Esophagus squamous epithelium (tissue), 5 donors: Measurements from ENCODE around the gene SYCP2. TPM values are rescaled to one million over a fixed set of nuclear protein-coding genes. Genes with fewer than 3 reads are reported as not detected.

ENCODE experiments used
- DNase-seq: peaks from one replicate; lab custom pipeline; 2025; lab: John Stamatoyannopoulos, UW
- H3K27ac ChIP-seq, 4 donors: fragments of 200-600 bp; sonication (generic); one replicate each; pipeline ENCODE4 v1.5.1; 2016 to 2019; ENCODE audit warnings: mild to moderate bottlenecking in 1 of 4
- H3K27me3 ChIP-seq, 4 donors: fragments of 200-600 bp; sonication (generic); 1 replicate in 3 of 4; 2 replicates in 1 of 4; pipeline versions ENCODE4 v1.5.1 to v1.6.0; 2017 to 2021; ENCODE audit warnings: antibody characterized with exemption in 1 of 4
- H3K36me3 ChIP-seq, 3 donors: fragments of 200-600 bp; sonication (generic); one replicate each; pipeline ENCODE4 v1.5.1; 2016 to 2019
- H3K4me1 ChIP-seq, 3 donors: fragments of 200-600 bp; sonication (generic); one replicate each; pipeline ENCODE4 v1.5.1; 2017 to 2019
- H3K4me3 ChIP-seq, 4 donors: fragments of 200-600 bp; sonication (generic); 1 replicate in 3 of 4; 2 replicates in 1 of 4; pipeline ENCODE4 v1.5.1; 2016 to 2019; ENCODE audit warnings: mild to moderate bottlenecking in 2 of 4, moderate library complexity in 1 of 4
- H3K9me3 ChIP-seq, 3 donors: fragments of 200-600 bp; sonication (generic); one replicate each; pipeline ENCODE4 v1.5.1; 2016 to 2019
- POLR2A ChIP-seq, 4 donors: fragments of 450-650 bp; IDR thresholded peaks; one replicate each; pipeline ENCODE4 v1.6.1; 2017; ENCODE audit warnings: antibody characterized with exemption in 4 of 4, mild to moderate bottlenecking in 4 of 4, moderate library complexity in 3 of 4
- WGBS, 2 donors: methylation state at CpG; one replicate each; pipeline ENCODE4 v1.1.5; 2018; 5-methylcytosine and 5-hydroxymethylcytosine counted together
- intact Hi-C: fragments of 100-400 bp; cut with DNase I; formaldehyde crosslinking; loops from one replicate; pipeline ENCODE4 v1.15.0; 2022
- total RNA-seq, 4 donors: library from RNA; depleted of rRNA; stranded (reverse); fragments of >200 nt; gene quantifications; one replicate each; pipeline ENCODE4 v1.1.0, GENCODE V29; 2016
- TF ChIP-seq, protein P1 (sequence below), 6 experiments: fragments of 450-650 bp in 4 of 6; fragments of 200-600 bp in 2 of 6; sonication (generic) in 2 of 6; IDR thresholded peaks; one replicate each; pipeline ENCODE4 v1.5.1; 2016 to 2019; ENCODE audit warnings: antibody characterized with exemption in 6 of 6, mild to moderate bottlenecking in 4 of 6, moderate library complexity in 4 of 6
- donor health status: DM: yes; HTN: yes; CAD: no.

The SYCP2 gene
- total RNA-seq, 4 donors from 2014 or later: 0.92 to 4.5 (median 1.8) TPM

DNA sequence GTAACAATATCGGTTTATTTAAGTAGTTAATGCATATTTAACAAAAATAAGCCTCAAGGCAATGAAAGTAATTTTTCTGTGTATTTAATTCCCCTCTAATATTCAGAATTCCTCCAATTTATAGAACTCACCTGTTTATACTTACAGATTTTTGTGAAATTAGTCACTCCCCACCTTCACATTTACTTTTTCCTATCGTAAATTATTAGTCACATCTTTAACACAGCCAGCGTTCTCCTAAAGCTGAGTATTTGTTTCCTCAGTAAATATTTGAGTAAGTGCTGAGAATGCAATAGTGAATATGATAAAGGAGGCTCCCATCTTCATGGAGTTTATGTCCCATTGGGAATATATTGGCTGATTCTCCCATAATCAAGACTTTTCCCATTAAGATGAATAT is 88.0 kb downstream of the SYCP2 start:
- Histone ChIP-seq H3K27me3 (no peaks in the 10 kb centered on the region), H3K4me3 (no peak overlapping the region), H3K36me3 (no peaks in the 10 kb centered on the region), H3K4me1 (no peaks in the 10 kb centered on the region), H3K9me3 (no peaks in the 10 kb centered on the region), H3K27ac (no peak overlapping the region)
- no peak for DNase-seq
- 49 to 85% methylated on average over 3 of the region's 3 CpGs for WGBS, 2 donors
- intact Hi-C loops: no loop called here
- TF ChIP-seq, protein P1, sequence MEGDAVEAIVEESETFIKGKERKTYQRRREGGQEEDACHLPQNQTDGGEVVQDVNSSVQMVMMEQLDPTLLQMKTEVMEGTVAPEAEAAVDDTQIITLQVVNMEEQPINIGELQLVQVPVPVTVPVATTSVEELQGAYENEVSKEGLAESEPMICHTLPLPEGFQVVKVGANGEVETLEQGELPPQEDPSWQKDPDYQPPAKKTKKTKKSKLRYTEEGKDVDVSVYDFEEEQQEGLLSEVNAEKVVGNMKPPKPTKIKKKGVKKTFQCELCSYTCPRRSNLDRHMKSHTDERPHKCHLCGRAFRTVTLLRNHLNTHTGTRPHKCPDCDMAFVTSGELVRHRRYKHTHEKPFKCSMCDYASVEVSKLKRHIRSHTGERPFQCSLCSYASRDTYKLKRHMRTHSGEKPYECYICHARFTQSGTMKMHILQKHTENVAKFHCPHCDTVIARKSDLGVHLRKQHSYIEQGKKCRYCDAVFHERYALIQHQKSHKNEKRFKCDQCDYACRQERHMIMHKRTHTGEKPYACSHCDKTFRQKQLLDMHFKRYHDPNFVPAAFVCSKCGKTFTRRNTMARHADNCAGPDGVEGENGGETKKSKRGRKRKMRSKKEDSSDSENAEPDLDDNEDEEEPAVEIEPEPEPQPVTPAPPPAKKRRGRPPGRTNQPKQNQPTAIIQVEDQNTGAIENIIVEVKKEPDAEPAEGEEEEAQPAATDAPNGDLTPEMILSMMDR (IDR thresholded peaks at IDR 0.05): no peak
- no peak for TF ChIP-seq POLR2A (IDR thresholded peaks at IDR 0.05)

GRCh38 chr20:59839400-59839799 is 94.0 kb downstream of the SYCP2 start:
- Histone ChIP-seq H3K4me1 (peaks cover 0 to 22% (median 5%) of the 10 kb centered on the region in 3 donors), H3K4me3 (no peak overlapping the region), H3K27me3 (no peaks in the 10 kb centered on the region), H3K27ac (no peak overlapping the region), H3K9me3 (no peaks in the 10 kb centered on the region), H3K36me3 (no peaks in the 10 kb centered on the region)
- intact Hi-C loops: no loop called here
- 70 to 91% methylated on average over 5 of the region's 5 CpGs for WGBS, 2 donors
- TF ChIP-seq POLR2A (IDR thresholded peaks at IDR 0.05): no peak
- TF ChIP-seq, protein P1 (IDR thresholded peaks at IDR 0.05): no peak
- DNase-seq: no peak

DNA sequence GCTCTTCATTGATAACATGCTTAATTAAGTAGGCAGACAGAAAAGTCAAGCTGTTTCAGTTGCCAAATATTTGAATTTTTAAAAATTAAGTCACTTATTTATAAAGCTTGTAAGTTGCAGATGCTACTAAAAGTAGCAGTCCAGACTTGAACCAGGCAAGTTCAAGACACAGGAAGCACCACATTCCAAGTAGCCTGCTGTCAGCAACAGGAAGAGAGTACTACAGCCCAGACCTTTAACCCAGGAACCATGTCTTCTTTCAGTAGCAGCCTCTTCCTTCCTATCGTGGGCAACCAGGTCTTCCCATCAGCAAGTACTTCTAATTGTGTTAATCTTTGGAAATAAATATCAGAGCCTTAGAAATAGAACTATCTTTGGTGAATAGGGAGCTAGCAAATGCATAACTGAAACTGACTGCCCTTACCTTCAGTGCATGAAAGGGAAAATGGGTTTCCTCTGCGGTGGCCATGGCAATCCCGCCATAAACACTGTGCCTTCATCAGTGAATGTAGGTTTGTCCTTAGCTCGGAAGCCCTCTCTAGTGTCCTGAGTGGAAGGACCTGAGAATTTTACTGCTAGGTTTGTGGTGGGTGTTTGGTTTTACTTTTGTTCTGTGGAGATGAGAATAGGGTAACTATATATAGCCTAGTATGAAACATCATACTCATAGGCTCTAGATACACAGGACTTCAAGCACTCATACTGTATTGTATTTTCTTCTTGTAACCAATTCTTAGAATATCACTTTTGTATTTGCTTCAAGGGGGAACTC is 95.6 kb downstream of the SYCP2 start:
- Histone ChIP-seq H3K4me3 (no peak overlapping the region), H3K4me1 (peaks cover 0 to 22% (median 5%) of the 10 kb centered on the region in 3 donors), H3K27me3 (no peaks in the 10 kb centered on the region), H3K27ac (no peak overlapping the region), H3K9me3 (no peaks in the 10 kb centered on the region), H3K36me3 (no peaks in the 10 kb centered on the region)
- intact Hi-C loops: no loop called here
- DNase-seq: no peak
- 66 to 82% methylated on average over 4 of the region's 4 CpGs for WGBS, 2 donors
- TF ChIP-seq POLR2A (IDR thresholded peaks at IDR 0.05): no peak
- TF ChIP-seq, protein P1 (IDR thresholded peaks at IDR 0.05): no peak

GRCh38 chr20:59836767-59837166 is 96.7 kb downstream of the SYCP2 start:
- Histone ChIP-seq H3K27ac (no peak overlapping the region), H3K4me3 (no peak overlapping the region), H3K4me1 (peaks cover 0 to 22% (median 5%) of the 10 kb centered on the region in 3 donors), H3K27me3 (no peaks in the 10 kb centered on the region), H3K9me3 (no peaks in the 10 kb centered on the region), H3K36me3 (no peaks in the 10 kb centered on the region)
- no peak for DNase-seq
- WGBS, 2 donors: 22 to 32% methylated on average over 2 to 5 of the region's 6 CpGs
- TF ChIP-seq POLR2A (IDR thresholded peaks at IDR 0.05): no peak
- TF ChIP-seq, protein P1 (IDR thresholded peaks at IDR 0.05): no peak
- intact Hi-C loops: no loop called here
